Neural cell (in vitro differentiated cells): ENCODE data around the gene MCUR1.

Experiments used
- CTCF ChIP-seq: fragments of 450-650 bp; IDR thresholded peaks from 2 replicates; pipeline ENCODE4 v1.5.1; 2014; ENCODE audit warnings: antibody characterized with exemption, mild to moderate bottlenecking, moderate library complexity; ENCODE audit not compliant: poor library complexity, severe bottlenecking
- EP300 ChIP-seq: fragments of 450-650 bp; conservative IDR thresholded peaks from 2 replicates; pipeline ENCODE4 v1.6.1; 2014; ENCODE audit warnings: antibody characterized with exemption, mild to moderate bottlenecking, moderate library complexity; ENCODE audit not compliant: poor library complexity, severe bottlenecking
- EZH2 ChIP-seq: fragments of 200-600, 300-800 bp; shearing (Covaris generic), sonication (generic); IDR thresholded peaks from 2 replicates; pipeline ENCODE4 v1.6.1; 2014; ENCODE audit warnings: antibody characterized with exemption, low read length, borderline replicate concordance, mild to moderate bottlenecking; ENCODE audit not compliant: insufficient read depth, poor library complexity, severe bottlenecking
- MXI1 ChIP-seq: fragments of 450-650 bp; conservative IDR thresholded peaks from 2 replicates; pipeline ENCODE4 v1.6.1; 2014; ENCODE audit warnings: antibody characterized with exemption, mild to moderate bottlenecking; ENCODE audit not compliant: poor library complexity, severe bottlenecking
- POLR2AphosphoS5 ChIP-seq: IDR thresholded peaks from 2 replicates; pipeline ENCODE4 v1.6.1; 2012
- SMC3 ChIP-seq: fragments of 450-650 bp; conservative IDR thresholded peaks from 2 replicates; pipeline ENCODE4 v1.6.1; 2014; ENCODE audit warnings: antibody characterized with exemption, mild to moderate bottlenecking, moderate library complexity; ENCODE audit not compliant: poor library complexity

- TF ChIP-seq CTCF (no peak), EZH2 (no peak), EP300 (no peak), MXI1 (no peak), SMC3 (no peak), POLR2AphosphoS5 (no peak)
Observed at GRCh38 chr6:13859871-13860555, 45.7 kb upstream of the MCUR1 start.
